GM23338 (cell line): ENCODE data around the gene CACNA1A. TPM values are rescaled to one million over a fixed set of nuclear protein-coding genes. Genes with fewer than 3 reads are reported as not detected.

Source experiments
- ATAC-seq: fragments of 200-7000 bp; cut with Tn5 transposase; 3 replicates; pipeline ENCODE4 v1.9.1; 2020
- DNase-seq: peaks from one replicate; pipeline ENCODE4 v3.0.0-alpha.2; 2015; ENCODE audit warnings: low spot score
- H2AFZ ChIP-seq: fragments of 200-600 bp; sonication (generic); 2 replicates; pipeline ENCODE4 v1.8.0; 2016; ENCODE audit warnings: antibody characterized with exemption, mild to moderate bottlenecking, moderate library complexity
- H3F3A ChIP-seq: fragments of 200-600 bp; sonication (generic); replicated peaks from 2 replicates; pipeline ENCODE4 v1.8.0; 2017; ENCODE audit warnings: antibody characterized with exemption, mixed run types, low read depth
- H3K27ac ChIP-seq: fragments of 200-600 bp; sonication (generic); 2 replicates; pipeline ENCODE4 v1.6.1; 2016; ENCODE audit warnings: low read depth
- H3K27me3 ChIP-seq: fragments of 200-600 bp; sonication (generic); 2 replicates; pipeline ENCODE4 v1.8.0; 2016; ENCODE audit warnings: mild to moderate bottlenecking, mixed run types, moderate library complexity; ENCODE audit not compliant: insufficient read depth
- H3K36me3 ChIP-seq: fragments of 200-600 bp; sonication (generic); 2 replicates; pipeline ENCODE4 v1.8.0; 2016; ENCODE audit warnings: mild to moderate bottlenecking; ENCODE audit not compliant: insufficient read depth
- H3K4me1 ChIP-seq: fragments of 200-600 bp; sonication (generic); 2 replicates; pipeline ENCODE4 v1.8.0; 2016; ENCODE audit warnings: mild to moderate bottlenecking, moderate library complexity; ENCODE audit not compliant: insufficient read depth
- H3K4me2 ChIP-seq: fragments of 200-600 bp; sonication (generic); 2 replicates; pipeline ENCODE4 v1.7.1; 2017; ENCODE audit warnings: mixed run types
- H3K4me3 ChIP-seq: fragments of 200-600 bp; sonication (generic); 2 replicates; pipeline ENCODE4 v1.6.1; 2016; ENCODE audit warnings: mixed run types
- H3K79me2 ChIP-seq: fragments of 200-600 bp; sonication (generic); replicated peaks from 2 replicates; pipeline ENCODE4 v1.8.0; 2017; ENCODE audit warnings: mild to moderate bottlenecking; ENCODE audit not compliant: insufficient read depth
- H3K9me2 ChIP-seq: fragments of 200-600 bp; sonication (generic); 2 replicates; pipeline ENCODE4 v1.8.0; 2017; ENCODE audit not compliant: insufficient read depth
- H4K20me1 ChIP-seq: fragments of 200-600 bp; sonication (generic); replicated peaks from 2 replicates; pipeline ENCODE4 v1.8.0; 2017; ENCODE audit warnings: mild to moderate bottlenecking; ENCODE audit not compliant: insufficient read depth
- H3K27ac Mint-ChIP-seq: 2 replicates; pipeline ENCODE4 v1.8.0; 2020; ENCODE audit warnings: inconsistent platforms, mild to moderate bottlenecking, moderate library complexity, mixed read lengths
- H3K27me3 Mint-ChIP-seq: 3 replicates; pipeline ENCODE4 v1.8.0; 2022; ENCODE audit warnings: low read depth, mild to moderate bottlenecking, moderate library complexity, mixed read lengths, inconsistent platforms; ENCODE audit not compliant: insufficient read depth, poor library complexity
- H3K36me3 Mint-ChIP-seq: 3 replicates; pipeline ENCODE4 v1.8.0; 2021; ENCODE audit warnings: low read depth, mild to moderate bottlenecking, inconsistent platforms, moderate library complexity, mixed read lengths
- H3K4me1 Mint-ChIP-seq: 3 replicates; pipeline ENCODE4 v1.8.0; 2020; ENCODE audit warnings: mild to moderate bottlenecking, inconsistent platforms, mixed read lengths
- H3K4me3 Mint-ChIP-seq: 3 replicates; pipeline ENCODE4 v1.8.0; 2021; ENCODE audit warnings: moderate library complexity, mild to moderate bottlenecking, inconsistent platforms, mixed read lengths
- H3K9me3 Mint-ChIP-seq: 3 replicates; pipeline ENCODE4 v1.8.0; 2020; ENCODE audit warnings: moderate library complexity, mild to moderate bottlenecking, inconsistent platforms, mixed read lengths
- EZH2 ChIP-seq: fragments of 200-600 bp; sonication (generic); IDR thresholded peaks from one replicate; pipeline ENCODE4 v1.8.0; 2017; ENCODE audit warnings: antibody characterized with exemption, mild to moderate bottlenecking, low read depth; ENCODE audit not compliant: unreplicated experiment
- JUNB ChIP-seq: IDR thresholded peaks from one replicate; pipeline ENCODE4 v1.6.1; 2016; ENCODE audit warnings: antibody characterized with exemption; ENCODE audit not compliant: unreplicated experiment
- NANOG ChIP-seq: IDR thresholded peaks from 2 replicates; pipeline ENCODE4 v1.6.1; 2016; ENCODE audit warnings: antibody characterized with exemption, borderline replicate concordance
- POLR2AphosphoS5 ChIP-seq: IDR thresholded peaks from 2 replicates; pipeline ENCODE4 v1.6.1; 2016; ENCODE audit warnings: antibody characterized with exemption, low read depth
- STAT1 ChIP-seq: IDR thresholded peaks from one replicate; pipeline ENCODE4 v1.6.1; 2016; ENCODE audit warnings: antibody characterized with exemption; ENCODE audit not compliant: unreplicated experiment
- ZNF331 ChIP-seq: fragments of 250-450 bp; sonication (Bioruptor Pico); IDR thresholded peaks from 2 replicates; pipeline ENCODE4 v1.5.0; 2020; ENCODE audit warnings: low read depth, mild to moderate bottlenecking, moderate library complexity
- polyA plus RNA-seq: library from polyadenylated mRNA; unstranded; fragments of >200 nt; fragmentation: Nextera tagmentation; extraction: Ambion mirVana; gene quantifications from 2 replicates; pipeline ENCODE4 v1.2.1, GENCODE V29; 2016
- total RNA-seq: library from RNA; depleted of rRNA; stranded (reverse); fragments of >200 nt; shearing (Covaris generic); gene quantifications from 2 replicates; pipeline ENCODE4 v1.2.3, GENCODE V29; 2014
- TF ChIP-seq, protein P1 (sequence below): fragments of 250-450 bp; sonication (Bioruptor Pico); IDR thresholded peaks from 2 replicates; pipeline ENCODE4 v1.5.0; 2020; ENCODE audit warnings: mild to moderate bottlenecking, moderate library complexity
- TF ChIP-seq, protein P2 (sequence below): IDR thresholded peaks from 2 replicates; pipeline ENCODE4 v1.6.1; 2016; ENCODE audit warnings: antibody characterized with exemption

The CACNA1A gene
- total and polyA plus RNA-seq, 2 experiments from 2014 or later: 7.4 to 20.3 TPM

DNA sequence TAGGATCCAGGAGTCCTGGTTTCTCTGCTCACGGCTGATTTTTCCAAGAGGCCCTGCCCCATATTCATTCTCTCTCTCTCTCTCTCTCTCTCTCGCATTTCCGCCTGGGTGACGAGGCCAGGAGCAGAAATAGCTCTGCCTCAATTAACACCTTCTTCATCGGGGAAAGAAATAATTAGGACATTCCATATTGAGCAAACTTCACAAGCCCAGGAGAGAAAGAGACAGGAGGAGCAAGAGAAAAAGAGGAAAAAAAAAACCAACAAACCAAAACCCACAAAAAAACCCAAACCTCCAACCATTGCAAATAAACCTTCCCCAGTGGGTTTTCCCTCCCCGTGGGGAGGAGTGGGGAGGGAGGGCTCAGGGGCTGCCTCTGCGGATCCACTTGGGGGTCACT lies 143.0 kb downstream of the CACNA1A start (continued):
- TF ChIP-seq, protein P1, sequence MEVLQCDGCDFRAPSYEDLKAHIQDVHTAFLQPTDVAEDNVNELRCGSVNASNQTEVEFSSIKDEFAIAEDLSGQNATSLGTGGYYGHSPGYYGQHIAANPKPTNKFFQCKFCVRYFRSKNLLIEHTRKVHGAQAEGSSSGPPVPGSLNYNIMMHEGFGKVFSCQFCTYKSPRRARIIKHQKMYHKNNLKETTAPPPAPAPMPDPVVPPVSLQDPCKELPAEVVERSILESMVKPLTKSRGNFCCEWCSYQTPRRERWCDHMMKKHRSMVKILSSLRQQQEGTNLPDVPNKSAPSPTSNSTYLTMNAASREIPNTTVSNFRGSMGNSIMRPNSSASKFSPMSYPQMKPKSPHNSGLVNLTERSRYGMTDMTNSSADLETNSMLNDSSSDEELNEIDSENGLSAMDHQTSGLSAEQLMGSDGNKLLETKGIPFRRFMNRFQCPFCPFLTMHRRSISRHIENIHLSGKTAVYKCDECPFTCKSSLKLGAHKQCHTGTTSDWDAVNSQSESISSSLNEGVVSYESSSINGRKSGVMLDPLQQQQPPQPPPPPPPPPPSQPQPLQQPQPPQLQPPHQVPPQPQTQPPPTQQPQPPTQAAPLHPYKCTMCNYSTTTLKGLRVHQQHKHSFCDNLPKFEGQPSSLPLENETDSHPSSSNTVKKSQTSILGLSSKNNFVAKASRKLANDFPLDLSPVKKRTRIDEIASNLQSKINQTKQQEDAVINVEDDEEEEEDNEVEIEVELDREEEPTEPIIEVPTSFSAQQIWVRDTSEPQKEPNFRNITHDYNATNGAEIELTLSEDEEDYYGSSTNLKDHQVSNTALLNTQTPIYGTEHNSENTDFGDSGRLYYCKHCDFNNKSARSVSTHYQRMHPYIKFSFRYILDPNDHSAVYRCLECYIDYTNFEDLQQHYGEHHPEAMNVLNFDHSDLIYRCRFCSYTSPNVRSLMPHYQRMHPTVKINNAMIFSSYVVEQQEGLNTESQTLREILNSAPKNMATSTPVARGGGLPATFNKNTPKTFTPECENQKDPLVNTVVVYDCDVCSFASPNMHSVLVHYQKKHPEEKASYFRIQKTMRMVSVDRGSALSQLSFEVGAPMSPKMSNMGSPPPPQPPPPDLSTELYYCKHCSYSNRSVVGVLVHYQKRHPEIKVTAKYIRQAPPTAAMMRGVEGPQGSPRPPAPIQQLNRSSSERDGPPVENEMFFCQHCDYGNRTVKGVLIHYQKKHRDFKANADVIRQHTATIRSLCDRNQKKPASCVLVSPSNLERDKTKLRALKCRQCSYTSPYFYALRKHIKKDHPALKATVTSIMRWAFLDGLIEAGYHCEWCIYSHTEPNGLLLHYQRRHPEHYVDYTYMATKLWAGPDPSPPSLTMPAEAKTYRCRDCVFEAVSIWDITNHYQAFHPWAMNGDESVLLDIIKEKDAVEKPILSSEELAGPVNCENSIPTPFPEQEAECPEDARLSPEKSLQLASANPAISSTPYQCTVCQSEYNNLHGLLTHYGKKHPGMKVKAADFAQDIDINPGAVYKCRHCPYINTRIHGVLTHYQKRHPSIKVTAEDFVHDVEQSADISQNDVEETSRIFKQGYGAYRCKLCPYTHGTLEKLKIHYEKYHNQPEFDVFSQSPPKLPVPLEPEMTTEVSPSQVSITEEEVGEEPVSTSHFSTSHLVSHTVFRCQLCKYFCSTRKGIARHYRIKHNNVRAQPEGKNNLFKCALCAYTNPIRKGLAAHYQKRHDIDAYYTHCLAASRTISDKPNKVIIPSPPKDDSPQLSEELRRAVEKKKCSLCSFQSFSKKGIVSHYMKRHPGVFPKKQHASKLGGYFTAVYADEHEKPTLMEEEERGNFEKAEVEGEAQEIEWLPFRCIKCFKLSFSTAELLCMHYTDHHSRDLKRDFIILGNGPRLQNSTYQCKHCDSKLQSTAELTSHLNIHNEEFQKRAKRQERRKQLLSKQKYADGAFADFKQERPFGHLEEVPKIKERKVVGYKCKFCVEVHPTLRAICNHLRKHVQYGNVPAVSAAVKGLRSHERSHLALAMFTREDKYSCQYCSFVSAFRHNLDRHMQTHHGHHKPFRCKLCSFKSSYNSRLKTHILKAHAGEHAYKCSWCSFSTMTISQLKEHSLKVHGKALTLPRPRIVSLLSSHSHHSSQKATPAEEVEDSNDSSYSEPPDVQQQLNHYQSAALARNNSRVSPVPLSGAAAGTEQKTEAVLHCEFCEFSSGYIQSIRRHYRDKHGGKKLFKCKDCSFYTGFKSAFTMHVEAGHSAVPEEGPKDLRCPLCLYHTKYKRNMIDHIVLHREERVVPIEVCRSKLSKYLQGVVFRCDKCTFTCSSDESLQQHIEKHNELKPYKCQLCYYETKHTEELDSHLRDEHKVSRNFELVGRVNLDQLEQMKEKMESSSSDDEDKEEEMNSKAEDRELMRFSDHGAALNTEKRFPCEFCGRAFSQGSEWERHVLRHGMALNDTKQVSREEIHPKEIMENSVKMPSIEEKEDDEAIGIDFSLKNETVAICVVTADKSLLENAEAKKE: no peak
- TF ChIP-seq EZH2 (no peak), JUNB (no peak), STAT1 (no peak), ZNF331 (no peak), POLR2AphosphoS5 (no peak)
- TF ChIP-seq, protein P2, sequence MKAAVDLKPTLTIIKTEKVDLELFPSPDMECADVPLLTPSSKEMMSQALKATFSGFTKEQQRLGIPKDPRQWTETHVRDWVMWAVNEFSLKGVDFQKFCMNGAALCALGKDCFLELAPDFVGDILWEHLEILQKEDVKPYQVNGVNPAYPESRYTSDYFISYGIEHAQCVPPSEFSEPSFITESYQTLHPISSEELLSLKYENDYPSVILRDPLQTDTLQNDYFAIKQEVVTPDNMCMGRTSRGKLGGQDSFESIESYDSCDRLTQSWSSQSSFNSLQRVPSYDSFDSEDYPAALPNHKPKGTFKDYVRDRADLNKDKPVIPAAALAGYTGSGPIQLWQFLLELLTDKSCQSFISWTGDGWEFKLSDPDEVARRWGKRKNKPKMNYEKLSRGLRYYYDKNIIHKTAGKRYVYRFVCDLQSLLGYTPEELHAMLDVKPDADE: no peak

DNA sequence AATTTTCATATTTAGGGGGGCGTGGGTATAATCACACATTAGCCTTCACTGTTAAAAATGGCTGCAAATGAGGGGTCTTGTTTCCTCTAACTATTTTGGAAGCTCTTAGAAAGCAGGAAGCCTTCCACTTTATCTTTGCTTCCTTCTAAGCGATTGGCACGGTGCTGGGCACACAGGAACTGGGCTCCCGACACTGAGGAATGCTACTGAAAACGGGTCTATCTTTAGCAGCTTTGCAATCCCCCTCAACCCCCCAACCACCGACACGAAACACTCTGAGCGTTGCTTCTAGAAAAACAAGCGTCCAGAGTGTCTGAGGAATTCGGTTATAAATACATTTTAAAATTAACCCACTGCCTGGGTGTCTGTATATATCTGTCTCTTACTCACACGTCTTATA lies 143.6 kb downstream of the CACNA1A start:
- Histone ChIP-seq H3K27me3 (no peaks in the 10 kb centered on the region), H3K9me2 (no peaks in the 10 kb centered on the region), H3K4me1 (no peaks in the 10 kb centered on the region; the same call in 1 of the 2 replicates), H2AFZ (no peak overlapping the region), H3K27ac (no peak overlapping the region), H3K4me3 (no peak overlapping the region), H4K20me1 (no peaks in the 10 kb centered on the region), H3K36me3 (no peaks in the 10 kb centered on the region), H3K79me2 (no peaks in the 10 kb centered on the region), H3F3A (no peaks in the 10 kb centered on the region), H3K4me2 (no peak overlapping the region)
- peaks cover 21% of the 10 kb centered on the region for H3K36me3 Mint-ChIP-seq
- no peak overlapping the region for H3K4me3 Mint-ChIP-seq
- no peak overlapping the region for H3K27ac Mint-ChIP-seq
- H3K4me1 Mint-ChIP-seq: peaks cover 7% of the 10 kb centered on the region; the same call in 2 of the 3 replicates
- TF ChIP-seq, protein P1: no peak
- no peak for TF ChIP-seq NANOG
- DNase-seq: no peak
- H3K9me3 Mint-ChIP-seq: peaks cover 4% of the 10 kb centered on the region; the same call in 2 of the 3 replicates
- ATAC-seq: no peak
- peaks cover 5% of the 10 kb centered on the region for H3K27me3 Mint-ChIP-seq
